H1 (cell line): ENCODE data around the gene SV2C. TPM values are rescaled to one million over a fixed set of nuclear protein-coding genes. Genes with fewer than 3 reads are reported as not detected.

Experiments used
- CTCF ChIA-PET: fragments of 300-600 bp; sonication (Branson Sonifier 250); formaldehyde crosslinking; loops from one replicate; lab custom pipeline; 2021; ENCODE audit not compliant: partially characterized antibody; lab: Charles Lee
- POLR2A ChIA-PET: fragments of 300-600 bp; sonication (Branson Sonifier 250); formaldehyde crosslinking; loops from one replicate; lab custom pipeline; 2021; ENCODE audit warnings: inconsistent platforms; ENCODE audit not compliant: partially characterized antibody; lab: Charles Lee
- DNase-seq, 2 experiments: peaks; one replicate each; pipeline versions ENCODE4 v3.0.0 to v3.0.0-alpha.2; 2010 to 2022; ENCODE audit warnings: low spot score in 2 of 2, low read depth in 1 of 2, mixed read lengths in 1 of 2
- FAIRE-seq: peaks from 2 replicates; lab custom pipeline; 2011; peaks lifted over from hg19 to GRCh38; lab: Jason Lieb, UNC
- H2AFZ ChIP-seq: 2 replicates; pipeline ENCODE4 v1.8.1; 2012; ENCODE audit warnings: low read length, inconsistent platforms
- H2AK5ac ChIP-seq: 2 replicates; pipeline ENCODE4 v1.6.1; 2013; ENCODE audit warnings: low read depth, low read length
- H2BK120ac ChIP-seq: replicated peaks from 2 replicates; pipeline ENCODE3; 2013; ENCODE audit warnings: low read depth, low read length, inconsistent platforms
- H2BK12ac ChIP-seq: 2 replicates; pipeline ENCODE4 v1.6.1; 2013; ENCODE audit warnings: low read depth, low read length
- H2BK15ac ChIP-seq: 2 replicates; pipeline ENCODE4 v1.6.1; 2013; ENCODE audit warnings: low read length
- H2BK20ac ChIP-seq: 2 replicates; pipeline ENCODE4 v1.6.1; 2013; ENCODE audit warnings: low read length
- H2BK5ac ChIP-seq: 2 replicates; pipeline ENCODE4 v1.6.1; 2013; ENCODE audit warnings: low read depth, low read length
- H3K14ac ChIP-seq: 2 replicates; pipeline ENCODE4 v1.6.1; 2013; ENCODE audit warnings: inconsistent platforms; ENCODE audit not compliant: insufficient read length
- H3K18ac ChIP-seq: 2 replicates; pipeline ENCODE4 v1.6.1; 2013; ENCODE audit warnings: low read length; ENCODE audit errors: extremely low read depth
- H3K23ac ChIP-seq: 2 replicates; pipeline ENCODE4 v1.6.1; 2013; ENCODE audit warnings: inconsistent platforms; ENCODE audit not compliant: insufficient read length
- H3K23me2 ChIP-seq: 2 replicates; pipeline ENCODE4 v1.6.1; 2013; ENCODE audit warnings: low read depth, low read length
- H3K27ac ChIP-seq: 2 replicates; pipeline ENCODE4 v1.6.1; 2011; ENCODE audit warnings: low read depth, low read length, inconsistent platforms
- H3K27me3 ChIP-seq, 4 experiments: replicated peaks in 1 of 4; 1 replicate in 1 of 4; 2 replicates in 3 of 4; pipeline versions ENCODE4 v1.6.1 to v1.8.1; 2011 to 2013; ENCODE audit warnings: low read length in 3 of 4, mild to moderate bottlenecking in 3 of 4, inconsistent platforms in 2 of 4, mixed read lengths in 2 of 4, moderate library complexity in 1 of 4; ENCODE audit not compliant: control insufficient read depth in 3 of 4, insufficient read depth in 3 of 4; ENCODE audit errors: extremely low read depth in 1 of 4
- H3K36me3 ChIP-seq, 4 experiments: 2 replicates each; pipeline versions ENCODE4 v1.6.1 to v1.8.1; 2011 to 2013; ENCODE audit warnings: mild to moderate bottlenecking in 4 of 4, low read length in 3 of 4, moderate library complexity in 2 of 4, control low read depth in 1 of 4, inconsistent platforms in 1 of 4; ENCODE audit not compliant: insufficient read depth in 4 of 4, control insufficient read depth in 2 of 4
- H3K4ac ChIP-seq: replicated peaks from 2 replicates; pipeline ENCODE3; 2013; ENCODE audit warnings: low read length, low read depth, mixed read lengths, inconsistent platforms; ENCODE audit not compliant: insufficient read length
- H3K4me1 ChIP-seq, 4 experiments: replicated peaks in 1 of 4; 1 replicate in 1 of 4; 2 replicates in 3 of 4; pipeline versions ENCODE4 v1.6.1 to v1.8.1; 2011 to 2013; ENCODE audit warnings: low read length in 3 of 4, inconsistent platforms in 2 of 4, mixed read lengths in 1 of 4; ENCODE audit not compliant: insufficient read depth in 4 of 4, control insufficient read depth in 3 of 4
- H3K4me2 ChIP-seq, 2 experiments: 2 replicates each; pipeline versions ENCODE4 v1.6.1 to v1.8.1; 2011 to 2013; ENCODE audit warnings: low read depth in 2 of 2, low read length in 2 of 2, control low read depth in 1 of 2, inconsistent platforms in 1 of 2, mild to moderate bottlenecking in 1 of 2; ENCODE audit not compliant: insufficient read depth in 1 of 2
- H3K4me3 ChIP-seq, 4 experiments: fragments of 200-600, 300-600 bp in 1 of 4; sonication (generic), shearing (Covaris generic), sonication (Bioruptor Twin) in 1 of 4; 2 replicates each; pipeline versions ENCODE4 v1.5.1 to v1.8.1; 2011 to 2016; ENCODE audit warnings: low read length in 4 of 4, low read depth in 3 of 4, control low read depth in 2 of 4, inconsistent platforms in 2 of 4, mild to moderate bottlenecking in 2 of 4, mixed read lengths in 1 of 4, moderate library complexity in 1 of 4; ENCODE audit not compliant: insufficient read depth in 2 of 4; ENCODE audit errors: extremely low read depth in 1 of 4
- H3K56ac ChIP-seq: replicated peaks from 2 replicates; pipeline ENCODE3; 2013; ENCODE audit warnings: low read depth, mild to moderate bottlenecking, mixed read lengths, low read length, inconsistent platforms; ENCODE audit not compliant: insufficient read length
- H3K79me1 ChIP-seq: 2 replicates; pipeline ENCODE4 v1.6.1; 2013; ENCODE audit warnings: low read depth, low read length, control low read depth
- H3K79me2 ChIP-seq, 2 experiments: 2 replicates each; pipeline versions ENCODE4 v1.6.1 to v1.8.1; 2012 to 2013; ENCODE audit warnings: low read length in 2 of 2, mild to moderate bottlenecking in 2 of 2, inconsistent platforms in 1 of 2; ENCODE audit not compliant: insufficient read depth in 2 of 2, control insufficient read depth in 1 of 2
- H3K9ac ChIP-seq, 4 experiments: replicated peaks in 1 of 4; 1 replicate in 1 of 4; 2 replicates in 3 of 4; pipeline versions ENCODE4 v1.6.1 to v1.8.1; 2011 to 2013; ENCODE audit warnings: low read depth in 3 of 4, low read length in 3 of 4, control low read depth in 2 of 4, mild to moderate bottlenecking in 2 of 4, moderate library complexity in 2 of 4, inconsistent platforms in 1 of 4; ENCODE audit errors: extremely low read depth in 1 of 4
- H3K9me3 ChIP-seq, 2 experiments: 2 replicates each; pipeline versions ENCODE4 v1.6.1 to v1.8.1; 2012 to 2013; ENCODE audit warnings: mild to moderate bottlenecking in 2 of 2, moderate library complexity in 2 of 2, control low read depth in 1 of 2, inconsistent platforms in 1 of 2, low read depth in 1 of 2, low read length in 1 of 2, mixed read lengths in 1 of 2; ENCODE audit not compliant: insufficient read depth in 2 of 2
- H4K20me1 ChIP-seq, 2 experiments: replicated peaks in 1 of 2; 2 replicates each; pipeline versions ENCODE3 to v1.8.1; 2011 to 2013; ENCODE audit warnings: inconsistent platforms in 2 of 2, low read length in 2 of 2, mild to moderate bottlenecking in 1 of 2; ENCODE audit not compliant: insufficient read depth in 2 of 2, control insufficient read depth in 1 of 2
- H4K5ac ChIP-seq: 2 replicates; pipeline ENCODE4 v1.6.1; 2013; ENCODE audit warnings: low read length, low read depth, mixed read lengths, inconsistent platforms; ENCODE audit not compliant: insufficient read length
- H4K8ac ChIP-seq: 2 replicates; pipeline ENCODE4 v1.8.0; 2013; ENCODE audit warnings: mild to moderate bottlenecking, moderate library complexity, low read length, inconsistent platforms; ENCODE audit not compliant: insufficient read depth; ENCODE audit errors: extremely low read depth
- H4K91ac ChIP-seq: replicated peaks from 2 replicates; pipeline ENCODE3; 2013; ENCODE audit warnings: low read length, mixed read lengths, inconsistent platforms; ENCODE audit not compliant: insufficient read length
- BCL11A ChIP-seq, 2 experiments: IDR thresholded peaks; one replicate each; pipeline ENCODE4 v1.6.1; 2011; ENCODE audit warnings: low read depth in 2 of 2, low read length in 2 of 2, mild to moderate bottlenecking in 2 of 2
- CTBP2 ChIP-seq: IDR thresholded peaks from 2 replicates; pipeline ENCODE4 v1.7.0; 2011; ENCODE audit warnings: borderline replicate concordance, mild to moderate bottlenecking, moderate library complexity, mixed read lengths, low read length; ENCODE audit not compliant: insufficient read depth, insufficient read length
- SP2 ChIP-seq: IDR thresholded peaks from 2 replicates; pipeline ENCODE4 v1.6.1; 2012; ENCODE audit warnings: mild to moderate bottlenecking, low read length, inconsistent platforms
- TAF1 ChIP-seq: IDR thresholded peaks from 2 replicates; pipeline ENCODE4 v1.6.1; 2011; ENCODE audit warnings: mild to moderate bottlenecking, low read depth, low read length
- YY1 ChIP-seq: IDR thresholded peaks from 2 replicates; pipeline ENCODE4 v1.6.1; 2011; ENCODE audit warnings: low read depth, mild to moderate bottlenecking, low read length
- whole genome bisulfite sequencing, 2 experiments: shearing (Covaris generic) in 1 of 2; methylation state at CpG; one replicate each; pipeline versions ENCODE4 v1.1.6 to v1.1.7; 2013 to 2015; ENCODE audit warnings: low lambda C conversion rate in 2 of 2, mixed read lengths in 2 of 2, inconsistent platforms in 1 of 2, low coverage in 1 of 2, missing lambda C conversion rate in 1 of 2; ENCODE audit not compliant: insufficient replicate concordance in 2 of 2, insufficient coverage in 1 of 2, insufficient read length in 1 of 2; ENCODE audit errors: extremely low coverage in 1 of 2, missing lambda C conversion rate in 1 of 2; 5-methylcytosine and 5-hydroxymethylcytosine counted together
- polyA plus RNA-seq, 7 experiments: library from polyadenylated mRNA; depleted of rRNA in 3 of 7; stranded (reverse) in 5 of 7; unstranded in 2 of 7; fragments of >200 nt in 5 of 7; fragments of 200-250 nt in 2 of 7; gene quantifications; 1 replicate in 5 of 7; 2 replicates in 1 of 7; 4 replicates in 1 of 7; pipeline versions ENCODE4 v1.2.1 to v1.2.3, GENCODE V29; 2011 to 2013; ENCODE audit warnings: missing spikeins in 2 of 7, mixed read lengths in 2 of 7
- total RNA-seq: library from RNA; stranded (reverse); fragmentation: NEBNext Ultra II Directional; extraction: Animal tissue kit (Norgen Biotek cat#: 25700); gene quantifications from 2 replicates; pipeline ENCODE4 v1.2.1, GENCODE V29; 2021

The SV2C gene
- total and polyA plus RNA-seq, 2 of the 8 experiments (the other 6 are each of a cell fraction or from before 2014, with no cell fraction given): 0.08 to 0.24 TPM

- Histone ChIP-seq H3K18ac (no peak overlapping the region), H3K14ac (no peak overlapping the region), H3K4me1 (no peaks in the 10 kb centered on the region), H2BK20ac (no peak overlapping the region), H3K36me3 (no peaks in the 10 kb centered on the region), H3K56ac (no peak overlapping the region), H4K20me1 (no peaks in the 10 kb centered on the region), H3K23ac (no peak overlapping the region), H3K27me3 (no peaks in the 10 kb centered on the region), H2BK120ac (no peak overlapping the region), H2BK15ac (no peak overlapping the region), H3K4me3 (no peak overlapping the region), H4K8ac (no peak overlapping the region), H4K91ac (no peak overlapping the region), H2AFZ (no peak overlapping the region), H2BK12ac (no peak overlapping the region), H3K79me2 (no peaks in the 10 kb centered on the region), H3K23me2 (no peaks in the 10 kb centered on the region), H3K9ac (no peak overlapping the region), H3K4me2 (no peak overlapping the region), H2BK5ac (no peak overlapping the region), H3K9me3 (no peaks in the 10 kb centered on the region), H4K5ac (no peak overlapping the region), H2AK5ac (no peak overlapping the region), H3K79me1 (no peaks in the 10 kb centered on the region), H3K27ac (no peak overlapping the region), H3K4ac (no peak overlapping the region)
- FAIRE-seq (no peak), DNase-seq (no peak)
- ChIA-PET CTCF (interaction anchor here (1.0 kb wide), 1 partner anchor 9 kb away, joined by 3 read pairs; no protein-coding TSS in a partner anchor), POLR2A (no interaction called here)
- WGBS, 2 experiments: 68% methylated on average over 5 of the region's 5 CpGs; no CpG with 5 or more reads in 1 of the 2 experiments
- TF ChIP-seq YY1: no peak
- TF ChIP-seq SP2: no peak
- no peak for TF ChIP-seq CTBP2
- no peak for TF ChIP-seq BCL11A (IDR thresholded peaks at IDR 0.05; ENCODE audit: low read depth in 2 of 2, low read length in 2 of 2)
- TF ChIP-seq TAF1: no peak
Observed at GRCh38 chr5:76264681-76265080, 181.5 kb downstream of the SV2C start.
